Stimulated activated naive CD8-positive, alpha-beta T cell treated with anti-CD3 and anti-CD28 coated beads, Interleukin-15, Interleukin-2, amounts not matched to agents 100 U/mL and 50 U/mL, for 24 hours (primary cell): Measurements from ENCODE around the gene PRDM16.

ENCODE experiments used
- ATAC-seq: fragments of 150-1000 bp; cut with Tn5 transposase; one replicate; pipeline ENCODE4 v1.10.0; 2021
- DNase-seq: peaks from one replicate; pipeline ENCODE4 v3.0.0; 2021

PRDM16 gene

DNA sequence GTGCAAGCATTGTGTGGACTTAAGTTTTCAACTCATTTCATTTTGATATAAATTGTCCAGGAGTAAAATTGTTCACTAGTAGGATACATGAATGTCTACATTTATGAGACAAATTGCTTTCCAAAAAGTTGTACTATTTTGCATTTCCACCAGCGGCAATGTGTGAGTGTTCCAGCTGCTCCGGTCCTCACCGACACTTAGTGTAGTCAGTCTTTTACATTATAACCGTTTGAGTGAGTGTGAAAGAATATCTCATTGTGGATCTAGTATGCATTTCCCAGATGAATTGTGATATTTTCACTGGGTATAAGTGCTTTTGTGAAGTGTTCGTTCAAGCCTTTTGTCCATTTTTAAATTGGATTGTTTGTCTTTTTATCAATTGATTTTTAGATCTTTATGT lies 274.0 kb downstream of the PRDM16 start:
- ATAC-seq (no peak), DNase-seq (no peak)

DNA sequence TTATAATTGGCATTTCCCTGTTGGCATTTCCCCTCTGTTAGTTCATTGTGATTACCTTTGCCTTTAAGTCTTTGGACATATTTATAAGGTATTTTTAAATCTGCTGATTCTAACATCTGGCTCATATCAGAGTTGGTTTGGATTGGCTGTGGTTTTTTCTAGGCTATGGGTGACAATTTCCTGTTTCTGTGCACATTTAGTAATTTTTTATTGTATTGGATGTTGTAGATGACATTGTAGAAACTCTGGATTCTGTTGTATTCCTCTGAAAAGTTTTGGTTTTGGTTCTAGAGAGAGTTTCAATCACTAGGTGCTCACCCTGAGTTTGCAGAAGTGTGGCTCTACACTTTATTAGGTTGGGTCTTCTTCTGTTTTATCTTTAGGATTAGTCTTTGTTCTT lies 275.4 kb downstream of the PRDM16 start:
- no peak for ATAC-seq
- DNase-seq = no peak

DNA sequence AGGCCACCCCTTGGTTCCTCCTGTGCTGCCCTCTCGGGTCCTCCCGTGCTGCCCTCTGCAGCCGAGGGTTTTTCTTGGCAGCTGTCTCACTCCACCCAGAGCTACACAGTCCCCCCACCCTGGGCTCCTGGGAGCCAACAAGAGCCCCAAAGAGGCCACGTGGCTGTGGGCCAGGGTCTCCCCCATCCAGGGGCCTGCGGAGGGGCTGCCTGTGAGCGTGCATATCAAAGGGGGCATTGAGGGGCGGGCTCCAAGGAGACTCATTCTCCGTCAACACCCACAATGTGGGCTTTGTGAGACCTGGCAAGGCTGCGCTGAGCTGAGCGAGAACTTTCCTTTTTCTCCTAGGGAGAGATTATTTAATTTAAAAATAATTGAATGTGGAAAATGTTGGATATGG lies 276.8 kb downstream of the PRDM16 start:
- no peak for ATAC-seq
- DNase-seq = no peak

- ATAC-seq (no peak), DNase-seq (no peak)
Measured at GRCh38 chr1:3346478-3346877, 277.5 kb downstream of the PRDM16 start.

GRCh38 chr1:3347257-3348020 lies 278.4 kb downstream of the PRDM16 start:
- ATAC-seq (peak; percentile 24), DNase-seq (no peak)

DNA sequence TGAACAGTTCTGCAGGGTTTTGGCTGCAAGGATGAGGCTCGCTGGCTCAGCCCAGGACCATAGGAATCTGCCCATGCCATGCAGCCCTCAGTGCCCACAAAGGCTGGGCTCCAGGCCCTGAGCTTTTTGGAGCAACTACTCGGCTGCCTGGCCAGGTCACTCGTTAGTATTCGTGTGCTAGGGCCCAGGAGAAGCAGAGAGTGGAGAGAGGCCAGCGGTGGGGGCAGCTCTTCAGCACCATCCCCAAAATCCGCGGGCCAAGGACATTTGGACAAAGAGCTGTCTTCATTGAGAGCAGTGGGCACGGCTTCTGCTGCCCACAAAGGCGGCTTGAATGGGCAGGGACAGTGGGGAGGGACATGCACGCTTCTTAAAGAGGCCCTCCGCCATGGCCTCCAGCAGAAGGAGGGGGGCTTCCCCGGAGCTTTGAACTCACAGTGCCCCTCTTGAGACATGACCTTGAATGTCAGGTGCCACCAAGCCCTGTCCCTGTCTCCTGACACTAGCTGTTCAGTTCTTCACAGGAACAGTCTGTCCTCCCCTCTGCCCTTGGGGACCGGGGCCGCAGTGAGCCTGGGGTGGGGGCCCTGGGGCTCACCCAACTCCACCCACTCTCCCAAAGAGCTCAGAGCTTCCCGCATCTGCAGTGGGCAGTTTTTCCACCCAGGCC lies 279.3 kb downstream of the PRDM16 start:
- no peak for DNase-seq
- ATAC-seq = no peak

GRCh38 chr1:3349161-3349967 lies 280.4 kb downstream of the PRDM16 start:
- no peak for ATAC-seq

GRCh38 chr1:3349968-3350299 lies 280.9 kb downstream of the PRDM16 start:
- DNase-seq (no peak), ATAC-seq (no peak)

More at GRCh38 chr1:3349161-3349967, 280.4 kb downstream of the PRDM16 start:
- no peak for DNase-seq

DNA sequence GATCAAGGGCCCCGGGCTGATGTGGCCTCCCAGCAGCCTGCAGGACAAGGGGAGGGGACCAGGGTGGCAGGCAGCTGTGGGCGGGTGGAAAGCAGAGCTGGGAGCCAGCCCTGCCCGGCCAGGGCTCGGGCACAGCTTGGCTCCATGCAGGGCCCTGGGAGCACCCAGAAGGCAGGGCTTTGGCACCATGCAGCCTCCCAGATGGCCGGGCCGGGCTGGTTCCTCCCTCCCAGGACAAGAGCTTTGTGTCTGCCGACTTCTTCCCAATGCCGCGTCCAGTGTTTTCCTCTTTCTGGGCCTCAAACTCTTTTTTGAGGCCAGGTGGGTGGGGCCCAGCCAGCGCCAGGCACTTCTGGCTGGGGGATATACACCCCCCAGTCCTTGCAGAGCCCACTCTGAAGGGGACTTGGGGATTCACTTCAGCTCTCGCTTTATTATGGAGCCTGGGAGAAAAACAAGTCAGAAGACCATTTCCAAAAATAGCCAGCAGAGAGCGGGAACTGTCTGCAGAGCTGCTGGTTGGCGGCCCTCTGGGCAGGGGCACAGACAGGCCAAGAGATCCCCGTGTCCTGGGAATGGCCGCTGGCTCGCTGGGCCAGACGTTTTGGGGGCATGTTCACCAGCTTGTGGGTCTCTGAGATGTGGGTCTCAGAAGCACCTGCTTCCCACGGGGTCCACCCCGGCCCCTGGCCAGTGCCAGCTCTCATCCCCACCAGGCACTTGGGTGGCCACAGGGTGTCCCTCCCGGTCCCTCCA lies 281.7 kb downstream of the PRDM16 start:
- no peak for DNase-seq
- no peak for ATAC-seq

- ATAC-seq (no peak), DNase-seq (no peak)
Measured at GRCh38 chr1:3351449-3352298, 282.7 kb downstream of the PRDM16 start.

GRCh38 chr1:3352299-3352951 lies 283.4 kb downstream of the PRDM16 start:
- DNase-seq = no peak
- ATAC-seq = no peak

DNA sequence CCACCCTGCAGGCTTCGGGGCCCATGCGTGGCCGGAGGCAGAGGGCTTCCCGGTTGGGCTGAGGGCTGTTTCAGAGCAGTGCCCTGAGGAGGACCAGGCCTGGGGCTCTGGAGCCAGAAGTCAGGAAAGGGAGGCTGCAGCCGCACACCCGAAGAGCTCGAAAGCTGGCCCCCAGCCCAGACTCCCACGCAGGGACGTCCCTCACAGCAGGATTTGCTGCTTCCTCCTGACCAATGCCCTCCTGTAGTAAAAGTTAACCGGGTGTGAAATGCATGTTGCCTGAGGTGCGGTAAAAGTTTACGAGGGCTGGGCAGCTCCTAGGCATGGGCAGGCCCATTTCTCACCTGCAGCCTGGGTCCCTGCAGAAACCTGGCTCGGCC lies 283.9 kb downstream of the PRDM16 start:
- DNase-seq (no peak), ATAC-seq (no peak)

DNA sequence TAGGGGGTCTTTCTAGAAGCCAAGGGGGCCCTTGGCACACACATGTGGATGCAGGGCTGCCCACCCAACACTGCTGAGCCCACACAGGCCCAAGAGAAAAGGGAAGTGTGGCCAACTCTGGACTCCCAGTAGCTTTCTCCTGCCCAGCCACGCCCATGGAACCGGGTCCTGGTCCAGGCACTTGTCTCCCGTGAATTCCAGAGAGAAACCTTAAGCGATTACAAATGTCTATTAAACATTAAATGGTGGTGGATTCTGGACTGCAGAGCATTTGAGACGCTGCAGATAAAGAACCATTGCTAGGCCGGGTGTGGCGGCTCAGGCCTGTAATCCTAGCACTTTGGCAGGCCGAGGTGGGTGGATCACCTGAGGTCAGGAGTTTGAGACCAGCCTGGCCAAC lies 284.9 kb downstream of the PRDM16 start:
- DNase-seq = no peak
- ATAC-seq = no peak

GRCh38 chr1:3355089-3355488 lies 286.1 kb downstream of the PRDM16 start:
- ATAC-seq (no peak), DNase-seq (no peak)

DNA sequence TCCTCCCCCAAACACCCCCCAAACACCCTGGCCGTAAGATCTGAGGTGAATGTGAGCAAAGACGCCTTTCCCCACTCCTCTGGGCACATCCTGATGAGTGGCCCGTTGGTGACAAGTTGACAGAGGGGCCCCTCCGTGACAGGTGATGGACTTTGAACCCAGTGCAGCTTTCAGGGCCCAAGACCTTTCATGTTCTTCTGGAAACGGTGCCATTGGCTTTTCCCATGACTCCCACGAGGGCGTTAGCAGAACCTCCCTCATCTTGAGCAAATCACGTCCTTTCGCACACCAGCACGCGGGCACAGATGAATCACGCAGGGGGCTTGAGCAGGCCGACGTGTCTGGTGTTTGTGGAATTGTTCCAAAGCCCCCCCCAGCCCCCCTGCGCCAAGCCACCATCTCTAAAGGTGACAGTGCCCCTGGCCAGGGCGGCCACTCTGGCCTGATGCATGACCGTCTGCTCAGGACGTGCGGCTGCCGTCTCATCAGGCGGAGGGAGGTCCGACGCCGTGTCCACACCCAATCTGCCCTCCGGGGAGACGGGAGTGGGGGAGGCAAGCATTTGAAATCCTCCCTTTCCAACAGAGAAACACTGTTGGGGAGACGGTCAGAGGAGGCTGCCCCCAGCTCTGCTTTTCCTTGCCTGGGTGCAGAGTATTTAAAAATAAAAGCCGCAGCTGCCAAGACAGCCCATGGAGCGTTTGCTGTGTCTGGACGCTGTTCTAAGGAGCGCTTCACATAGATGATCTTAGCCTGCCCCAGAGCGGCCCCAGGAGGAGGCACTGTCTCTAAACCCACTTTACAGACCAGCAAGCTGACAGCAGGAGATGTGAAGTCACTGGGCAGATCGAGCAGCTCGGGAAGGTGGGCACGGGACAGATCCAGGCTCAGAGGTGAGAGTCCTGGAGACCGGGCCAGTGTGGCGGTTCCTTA lies 287.2 kb downstream of the PRDM16 start:
- ATAC-seq (no peak), DNase-seq (no peak)

DNA sequence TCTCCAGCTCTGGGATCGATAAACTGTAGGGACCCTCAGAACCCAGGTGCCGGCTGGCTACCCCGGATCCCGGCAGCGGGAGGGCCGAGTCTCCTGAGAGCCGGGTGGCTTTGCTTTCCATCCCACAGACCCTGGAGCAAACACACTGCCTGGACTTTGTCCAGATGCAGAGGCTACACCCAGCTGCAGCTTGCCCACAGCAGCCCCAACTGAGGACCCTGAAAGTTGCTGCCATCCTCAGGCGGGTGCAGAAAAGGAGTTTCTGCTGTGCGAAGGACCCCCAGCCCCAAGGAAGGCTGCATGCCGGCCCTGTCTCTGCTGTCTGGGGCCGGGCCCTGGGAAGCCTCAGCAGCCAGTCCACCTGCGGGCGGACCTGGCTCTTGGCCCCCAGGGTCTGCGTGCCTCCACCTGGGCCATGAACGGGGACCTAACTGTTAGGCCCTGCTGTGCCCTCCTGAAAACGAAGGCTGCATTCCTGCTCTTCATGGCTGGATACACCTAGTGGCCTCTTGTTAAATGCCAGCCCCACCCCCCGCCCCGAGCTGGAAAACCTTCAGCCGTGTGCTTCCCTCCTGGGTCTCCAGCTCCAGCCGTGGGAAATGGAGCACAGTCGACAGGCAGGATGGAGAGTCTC lies 287.9 kb downstream of the PRDM16 start:
- no peak for ATAC-seq

DNA sequence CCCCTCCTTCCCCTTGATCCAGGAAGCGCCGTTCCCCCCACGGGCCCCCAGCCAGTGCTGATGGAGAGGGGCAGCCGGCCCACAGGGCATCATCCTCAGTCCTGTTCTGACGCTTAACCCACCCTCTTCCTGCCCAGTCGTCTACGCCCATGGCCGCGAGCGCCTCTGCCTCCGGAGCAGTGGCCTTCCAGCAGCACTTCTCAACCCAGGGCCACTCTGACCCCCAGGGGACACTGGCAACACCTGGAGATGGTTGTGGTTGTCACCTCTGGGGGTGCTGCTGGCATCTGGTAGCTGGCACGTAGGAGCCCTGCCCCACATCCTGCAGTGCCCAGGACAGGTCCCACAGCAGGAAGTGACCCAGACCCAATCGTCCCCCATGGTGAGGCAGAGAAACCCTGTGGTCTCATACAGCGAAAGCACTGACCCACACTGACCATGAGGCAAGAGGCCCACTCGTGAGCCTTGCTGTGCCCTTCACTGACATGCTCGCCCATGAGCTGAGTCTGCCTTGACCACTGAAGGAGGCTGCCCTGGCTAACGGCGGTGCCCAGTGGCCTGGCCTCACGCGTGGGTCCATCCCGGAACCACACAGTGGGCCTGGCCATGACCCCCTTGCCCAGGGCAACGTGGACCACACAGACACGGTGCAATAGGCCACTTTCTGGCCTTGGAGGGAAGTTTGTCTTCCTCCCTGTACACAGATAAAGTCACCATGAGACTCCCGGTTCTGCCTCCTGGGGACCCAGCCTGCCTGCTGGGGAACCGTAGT lies 288.7 kb downstream of the PRDM16 start:
- DNase-seq = no peak
- ATAC-seq = no peak

More for the DNA sequence above, 287.9 kb downstream of the PRDM16 start:
- DNase-seq = no peak

- no peak for ATAC-seq
Measured at GRCh38 chr1:3359351-3359750, 290.3 kb downstream of the PRDM16 start.

More at GRCh38 chr1:3359351-3359750, 290.3 kb downstream of the PRDM16 start:
- no peak for DNase-seq
